Caco-2 (cell line): ENCODE data around the gene CAPN2. TPM values are rescaled to one million over a fixed set of nuclear protein-coding genes. Genes with fewer than 3 reads are reported as not detected.

Experiments used
- BruUV-seq: library from RNA; stranded (reverse); fragments of 400-500 nt; replicated peaks from 2 replicates; lab custom pipeline; 2021; lab: Mats Ljungman, UMichigan
- CTCF ChIA-PET: fragments of 300-600 bp; sonication (Branson Sonifier 250); formaldehyde crosslinking; loops from one replicate; lab custom pipeline; 2022; ENCODE audit warnings: antibody characterized with exemption; lab: Charles Lee
- POLR2A ChIA-PET: fragments of 300-600 bp; sonication (Branson Sonifier 250); formaldehyde crosslinking; loops from one replicate; lab custom pipeline; 2022; ENCODE audit warnings: antibody characterized with exemption; lab: Charles Lee
- DNase-seq, 2 experiments: peaks; one replicate each; pipeline versions ENCODE4 v3.0.0 to v3.0.0-alpha.2; 2020 to 2022
- H3K27me3 ChIP-seq: replicated peaks from 2 replicates; pipeline ENCODE4 v1.6.0; 2011; ENCODE audit warnings: low read length; ENCODE audit not compliant: control insufficient read depth, insufficient read depth
- H3K36me3 ChIP-seq: 2 replicates; pipeline ENCODE4 v1.5.1; 2011; ENCODE audit warnings: low read length; ENCODE audit not compliant: control insufficient read depth, insufficient read depth
- H3K4me1 ChIP-seq: fragments of 250-450 bp; sonication (Bioruptor Pico); 2 replicates; pipeline ENCODE4 v1.5.1; 2020; ENCODE audit warnings: mild to moderate bottlenecking
- H3K4me3 ChIP-seq: 2 replicates; pipeline ENCODE4 v1.5.1; 2011; ENCODE audit warnings: low read depth, mild to moderate bottlenecking, control low read depth, low read length
- H3K9me3 ChIP-seq: fragments of 250-450 bp; sonication (Bioruptor Pico); 2 replicates; pipeline ENCODE4 v1.5.1; 2020; ENCODE audit warnings: mild to moderate bottlenecking, moderate library complexity
- H3K27ac Mint-ChIP-seq: one replicate; pipeline ENCODE4 v1.8.0; 2022; ENCODE audit warnings: mixed read lengths; ENCODE audit not compliant: unreplicated experiment
- H3K27me3 Mint-ChIP-seq: one replicate; pipeline ENCODE4 v1.8.0; 2022; ENCODE audit warnings: mixed read lengths; ENCODE audit not compliant: insufficient read depth, unreplicated experiment
- H3K36me3 Mint-ChIP-seq: one replicate; pipeline ENCODE4 v1.8.0; 2022; ENCODE audit warnings: mild to moderate bottlenecking, mixed read lengths; ENCODE audit not compliant: insufficient read depth, unreplicated experiment
- H3K4me1 Mint-ChIP-seq: one replicate; pipeline ENCODE4 v1.8.0; 2022; ENCODE audit warnings: low read depth, mixed read lengths; ENCODE audit not compliant: unreplicated experiment
- H3K4me3 Mint-ChIP-seq: one replicate; pipeline ENCODE4 v1.8.0; 2022; ENCODE audit warnings: mild to moderate bottlenecking, moderate library complexity, mixed read lengths; ENCODE audit not compliant: unreplicated experiment
- H3K9me3 Mint-ChIP-seq: one replicate; pipeline ENCODE4 v1.8.0; 2022; ENCODE audit warnings: mixed read lengths; ENCODE audit not compliant: unreplicated experiment
- CTCF ChIP-seq, 2 experiments: fragments of 200-600 bp in 1 of 2; IDR thresholded peaks; 1 replicate in 1 of 2; 2 replicates in 1 of 2; pipeline versions ENCODE4 v1.5.1 to v1.8.0; 2011 to 2022; ENCODE audit warnings: antibody characterized with exemption in 1 of 2, control low read depth in 1 of 2, inconsistent platforms in 1 of 2, low read depth in 1 of 2, low read length in 1 of 2, mild to moderate bottlenecking in 1 of 2, moderate library complexity in 1 of 2; ENCODE audit not compliant: insufficient read depth in 1 of 2, severe bottlenecking in 1 of 2, unreplicated experiment in 1 of 2
- intact Hi-C: fragments of 100-400 bp; cut with micrococcal nuclease; formaldehyde crosslinking; loops from one replicate; pipeline ENCODE4 v1.10.0; 2022; ENCODE audit not compliant: unreplicated experiment
- total RNA-seq: library from RNA; stranded (reverse); gene quantifications from 2 replicates; pipeline ENCODE4 v1.2.3, GENCODE V29; 2022

Gene CAPN2
- total RNA-seq, 1 experiment from 2014 or later = 157 TPM

- Mint-ChIP-seq H3K27ac (peak overlapping the region; percentile 69), H3K4me1 (peaks cover 56% of the 10 kb centered on the region)
- H3K36me3 ChIP-seq = peaks cover 4% of the 10 kb centered on the region
Observed at GRCh38 chr1:223715604-223716172, 3.3 kb downstream of the CAPN2 start.

DNA sequence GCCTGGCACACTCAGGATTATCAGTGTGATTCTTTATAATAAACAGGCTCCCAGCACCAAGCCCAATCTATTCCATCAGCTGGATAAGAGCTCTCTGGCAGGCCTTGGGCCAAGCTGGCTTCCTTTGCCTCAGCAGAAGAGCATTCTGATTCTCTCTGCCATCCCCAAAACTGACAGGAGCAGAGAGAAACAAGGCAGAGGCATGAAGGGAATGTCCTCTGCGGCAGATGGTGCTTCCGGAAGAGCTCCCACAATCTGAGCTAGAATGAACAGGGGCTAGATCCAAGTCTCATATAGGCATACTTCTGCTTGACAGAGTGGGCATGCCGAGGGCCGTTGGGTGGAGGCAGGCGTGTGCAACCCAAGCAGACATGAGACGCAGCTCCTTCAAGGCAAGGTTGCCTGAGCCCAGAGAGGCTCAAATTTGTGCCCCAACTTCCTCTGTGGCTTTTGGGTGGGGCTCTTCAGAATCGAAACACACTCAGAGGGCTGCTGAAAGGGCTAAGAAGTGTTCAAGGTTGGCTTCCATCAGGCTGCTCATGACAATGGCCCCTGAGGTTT is 4.0 kb downstream of the CAPN2 start:
- no TSS peak for BruUV-seq
- H3K4me3 Mint-ChIP-seq = no peak overlapping the region
- no peak overlapping the region for H3K4me3 ChIP-seq
- H3K4me1 ChIP-seq = peaks cover 85% of the 10 kb centered on the region
- DNase-seq = no peak
- peak overlapping the region; percentile 86 for H3K27ac Mint-ChIP-seq
- H3K9me3 Mint-ChIP-seq = no peaks in the 10 kb centered on the region
- no peaks in the 10 kb centered on the region for H3K9me3 ChIP-seq
- H3K27me3 ChIP-seq = no peaks in the 10 kb centered on the region
- no peaks in the 10 kb centered on the region for H3K27me3 Mint-ChIP-seq
- ChIA-PET POLR2A (no interaction called here), CTCF (no interaction called here)
- TF ChIP-seq CTCF (IDR thresholded peaks at IDR 0.05; ENCODE audit: insufficient read depth in 1 of 2, low read depth in 1 of 2, low read length in 1 of 2, severe bottlenecking in 1 of 2, unreplicated experiment in 1 of 2) = no peak
- peaks cover 55% of the 10 kb centered on the region for H3K36me3 Mint-ChIP-seq
- intact Hi-C loops = no loop called here
- H3K4me1 Mint-ChIP-seq = peaks cover 55% of the 10 kb centered on the region
- H3K36me3 ChIP-seq = peaks cover 4% of the 10 kb centered on the region

More at GRCh38 chr1:223715604-223716172, 3.3 kb downstream of the CAPN2 start:
- Histone ChIP-seq H3K9me3 (no peaks in the 10 kb centered on the region), H3K27me3 (no peaks in the 10 kb centered on the region), H3K4me3 (no peak overlapping the region), H3K4me1 (peaks cover 85% of the 10 kb centered on the region)
- H3K36me3 Mint-ChIP-seq = peaks cover 48% of the 10 kb centered on the region
- ChIA-PET POLR2A (no interaction called here), CTCF (interaction anchor here (1.0 kb wide), 1 partner anchor 34 kb away, joined by 6 read pairs; no protein-coding TSS in a partner anchor)
- no TSS peak for BruUV-seq
- no peaks in the 10 kb centered on the region for H3K9me3 Mint-ChIP-seq
- DNase-seq = no peak
- no peak for TF ChIP-seq CTCF (IDR thresholded peaks at IDR 0.05; ENCODE audit: insufficient read depth in 1 of 2, low read depth in 1 of 2, low read length in 1 of 2, severe bottlenecking in 1 of 2, unreplicated experiment in 1 of 2)
- H3K4me3 Mint-ChIP-seq = peak overlapping the region; percentile 29
- H3K27me3 Mint-ChIP-seq = no peaks in the 10 kb centered on the region
- intact Hi-C loops = no loop called here

DNA sequence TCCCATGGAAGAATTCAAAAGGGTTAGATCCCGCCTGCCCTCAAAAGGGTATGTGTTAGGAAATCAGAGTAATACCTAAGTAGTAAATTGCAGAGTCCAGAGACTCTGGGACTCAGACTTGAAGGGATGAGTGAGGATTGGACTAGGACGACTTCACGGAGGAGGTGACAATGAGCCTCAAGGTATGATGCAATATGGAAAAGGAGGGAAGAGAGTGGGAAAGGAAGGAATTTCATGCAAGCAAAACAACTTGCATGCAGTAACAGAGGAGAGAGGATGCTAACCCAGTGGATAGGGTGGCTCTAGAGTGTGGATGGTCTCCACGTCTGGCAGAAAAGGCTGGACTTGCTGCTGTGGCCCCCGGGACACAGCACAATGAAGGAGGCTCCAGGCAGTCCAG is 4.8 kb downstream of the CAPN2 start:
- intact Hi-C loops = no loop called here
- Mint-ChIP-seq H3K27ac (peak overlapping the region; percentile 86), H3K36me3 (peaks cover 63% of the 10 kb centered on the region), H3K4me3 (peak overlapping the region; percentile 50), H3K4me1 (peaks cover 55% of the 10 kb centered on the region), H3K27me3 (no peaks in the 10 kb centered on the region), H3K9me3 (no peaks in the 10 kb centered on the region)
- Histone ChIP-seq H3K36me3 (peaks cover 4% of the 10 kb centered on the region), H3K27me3 (no peaks in the 10 kb centered on the region), H3K4me1 (peaks cover 84% of the 10 kb centered on the region), H3K4me3 (no peak overlapping the region), H3K9me3 (no peaks in the 10 kb centered on the region)
- no peak for TF ChIP-seq CTCF (IDR thresholded peaks at IDR 0.05; ENCODE audit: insufficient read depth in 1 of 2, low read depth in 1 of 2, low read length in 1 of 2, severe bottlenecking in 1 of 2, unreplicated experiment in 1 of 2)
- ChIA-PET CTCF (no interaction called here), POLR2A (no interaction called here)
- no TSS peak for BruUV-seq
- no peak for DNase-seq
